ENCODE results near the gene MYO1G.

GRCh38 chr7:44937426-44937825 is 41.4 kb downstream of the MYO1G start:
- no peak for TF ChIP-seq CTCF (IDR thresholded peaks at IDR 0.05)
- no peak for TF ChIP-seq REST (IDR thresholded peaks at IDR 0.05; ENCODE audit: insufficient read depth in 1 of 2, low read depth in 2 of 2, low read length in 1 of 2)
- no peak for TF ChIP-seq POLR2AphosphoS5 (IDR thresholded peaks at IDR 0.05; ENCODE audit: low read depth, low read length)
- no peak for TF ChIP-seq SIN3A (IDR thresholded peaks at IDR 0.05; ENCODE audit: borderline replicate concordance, insufficient read depth, low read depth, low read length)
- TF ChIP-seq TCF7L2 (IDR thresholded peaks at IDR 0.05; ENCODE audit: low read depth, low read length) = no peak
